Subcutaneous abdominal adipose tissue (tissue), 5 donors: ENCODE measurements around the gene PRR15L.
A peak's percentile ranks its signal among the peaks of the same experiment; 100 is the strongest.
"Not testable (repeated sequence)": the region's sequence is repeated elsewhere in the genome, so short reads cannot be mapped to it uniquely, and the experiment has no call there.

ENCODE experiments used
- H3K27ac ChIP-seq: one replicate; pipeline ENCODE4 v1.7.0; 2013; ENCODE audit warnings: low read depth, mild to moderate bottlenecking, inconsistent platforms, low read length, moderate library complexity
- H3K27me3 ChIP-seq, 5 donors: one replicate each; pipeline ENCODE4 v1.7.0; 2013; ENCODE audit warnings: low read length in 5 of 5, inconsistent platforms in 1 of 5; ENCODE audit not compliant: control insufficient read depth in 5 of 5, insufficient read depth in 4 of 5
- H3K36me3 ChIP-seq, 5 donors: one replicate each; pipeline ENCODE4 v1.7.0; 2013; ENCODE audit warnings: low read length in 5 of 5; ENCODE audit not compliant: control insufficient read depth in 5 of 5, insufficient read depth in 5 of 5
- H3K4me1 ChIP-seq, 5 donors: one replicate each; pipeline ENCODE4 v1.7.0; 2013; ENCODE audit warnings: low read length in 5 of 5, mild to moderate bottlenecking in 3 of 5, moderate library complexity in 1 of 5; ENCODE audit not compliant: control insufficient read depth in 5 of 5, insufficient read depth in 5 of 5
- H3K4me3 ChIP-seq, 5 donors: one replicate each; pipeline ENCODE4 v1.7.0; 2013; ENCODE audit warnings: low read length in 5 of 5, low read depth in 1 of 5
- H3K9ac ChIP-seq, 5 donors: one replicate each; pipeline ENCODE4 v1.7.0; 2013; ENCODE audit warnings: low read length in 5 of 5, mild to moderate bottlenecking in 4 of 5, moderate library complexity in 3 of 5
- H3K9me3 ChIP-seq, 5 donors: one replicate each; pipeline ENCODE4 v1.7.0; 2013; ENCODE audit warnings: low read length in 5 of 5; ENCODE audit not compliant: control insufficient read depth in 5 of 5
- donor health status: healthy.
- donor health status: healthy.
- donor health status: healthy.
- donor health status: healthy.
- donor health status: healthy.

Gene PRR15L

GRCh38 chr17:47989159-47989558 is 31.5 kb upstream of the PRR15L start:
- Histone ChIP-seq H3K36me3 (peaks cover 0 to 4% (median 0%) of the 10 kb centered on the region in 5 donors), H3K4me3 (no peak overlapping the region)

GRCh38 chr17:47988445-47988844 is 30.8 kb upstream of the PRR15L start:
- not testable (repeated sequence) for H3K27me3 ChIP-seq, H3K27ac ChIP-seq, H3K9me3 ChIP-seq, H3K9ac ChIP-seq, H3K36me3 ChIP-seq, H3K4me3 ChIP-seq, H3K4me1 ChIP-seq

More at GRCh38 chr17:47989159-47989558, 31.5 kb upstream of the PRR15L start:
- Histone ChIP-seq H3K4me1 (peaks cover 0 to 5% (median 2%) of the 10 kb centered on the region in 5 donors), H3K27me3 (peaks cover 0 to 4% (median 0%) of the 10 kb centered on the region in 5 donors), H3K9ac (no peak overlapping the region), H3K27ac (no peak overlapping the region), H3K9me3 (no peaks in the 10 kb centered on the region)

- Histone ChIP-seq H3K4me1 (peaks cover 0 to 16% (median 10%) of the 10 kb centered on the region in 5 donors), H3K9me3 (no peaks in the 10 kb centered on the region), H3K36me3 (peaks cover 0 to 20% (median 12%) of the 10 kb centered on the region in 5 donors), H3K4me3 (no peak overlapping the region), H3K27me3 (no peaks in the 10 kb centered on the region), H3K27ac (no peak overlapping the region), H3K9ac (no peak overlapping the region)
These were observed 29.7 kb upstream of the PRR15L start for GRCh38 chr17:47987240-47987835.

GRCh38 chr17:47986520-47986919 is 28.8 kb upstream of the PRR15L start:
- Histone ChIP-seq H3K36me3 (peaks cover 0 to 28% (median 20%) of the 10 kb centered on the region in 5 donors), H3K4me3 (no peak overlapping the region), H3K27ac (no peak overlapping the region), H3K4me1 (peaks cover 0 to 21% (median 10%) of the 10 kb centered on the region in 5 donors), H3K27me3 (no peaks in the 10 kb centered on the region), H3K9me3 (no peaks in the 10 kb centered on the region), H3K9ac (no peak overlapping the region)

- peaks cover 0 to 57% (median 49%) of the 10 kb centered on the region in 5 donors for H3K36me3 ChIP-seq
- H3K9ac ChIP-seq: peak overlapping the region in 1 of 5 donors; percentile 24
- H3K27ac ChIP-seq: no peak overlapping the region
- no peaks in the 10 kb centered on the region for H3K9me3 ChIP-seq
- H3K4me3 ChIP-seq: no peak overlapping the region
- no peaks in the 10 kb centered on the region for H3K27me3 ChIP-seq
- H3K4me1 ChIP-seq: peaks cover 0 to 31% (median 8%) of the 10 kb centered on the region in 5 donors
These were observed 26.0 kb upstream of the PRR15L start for GRCh38 chr17:47983492-47984223.

- Histone ChIP-seq H3K9ac (no peak overlapping the region), H3K27ac (no peak overlapping the region), H3K27me3 (no peaks in the 10 kb centered on the region), H3K4me1 (peaks cover 0 to 31% (median 8%) of the 10 kb centered on the region in 5 donors), H3K36me3 (peaks cover 0 to 62% (median 54%) of the 10 kb centered on the region in 5 donors), H3K4me3 (no peak overlapping the region), H3K9me3 (no peaks in the 10 kb centered on the region)
These were observed 25.1 kb upstream of the PRR15L start for GRCh38 chr17:47982645-47983390.

GRCh38 chr17:47982091-47982617 is 24.5 kb upstream of the PRR15L start:
- Histone ChIP-seq H3K9ac (no peak overlapping the region), H3K4me3 (no peak overlapping the region), H3K27ac (no peak overlapping the region), H3K27me3 (no peaks in the 10 kb centered on the region), H3K9me3 (no peaks in the 10 kb centered on the region), H3K36me3 (peaks cover 0 to 67% (median 59%) of the 10 kb centered on the region in 5 donors), H3K4me1 (peaks cover 0 to 31% (median 8%) of the 10 kb centered on the region in 5 donors)

GRCh38 chr17:47981462-47981861 is 23.8 kb upstream of the PRR15L start:
- H3K27ac ChIP-seq: no peak overlapping the region
- H3K27me3 ChIP-seq: no peaks in the 10 kb centered on the region
- peaks cover 0 to 31% (median 8%) of the 10 kb centered on the region in 5 donors for H3K4me1 ChIP-seq
- no peaks in the 10 kb centered on the region for H3K9me3 ChIP-seq
- H3K4me3 ChIP-seq: no peak overlapping the region
- peaks cover 0 to 71% (median 64%) of the 10 kb centered on the region in 5 donors for H3K36me3 ChIP-seq
- no peak overlapping the region for H3K9ac ChIP-seq

GRCh38 chr17:47980541-47980940 is 22.9 kb upstream of the PRR15L start:
- Histone ChIP-seq H3K9ac (no peak overlapping the region), H3K4me1 (peaks cover 0 to 31% (median 8%) of the 10 kb centered on the region in 5 donors), H3K4me3 (no peak overlapping the region), H3K27me3 (no peaks in the 10 kb centered on the region), H3K9me3 (no peaks in the 10 kb centered on the region), H3K36me3 (peaks cover 0 to 80% (median 73%) of the 10 kb centered on the region in 5 donors), H3K27ac (no peak overlapping the region)
